HUES64 (cell line): ENCODE results near the gene EXOSC2.

ENCODE experiments used
- H3K27ac ChIP-seq: 2 replicates; pipeline ENCODE4 v1.7.0; 2013; ENCODE audit warnings: low read depth, low read length, inconsistent platforms
- H3K27me3 ChIP-seq: 2 replicates; pipeline ENCODE4 v1.6.1; 2013; ENCODE audit warnings: mild to moderate bottlenecking, low read length; ENCODE audit not compliant: insufficient read depth
- H3K36me3 ChIP-seq: 2 replicates; pipeline ENCODE4 v1.6.1; 2013; ENCODE audit warnings: mild to moderate bottlenecking, low read length; ENCODE audit not compliant: insufficient read depth
- H3K4me1 ChIP-seq: 2 replicates; pipeline ENCODE4 v1.6.1; 2013; ENCODE audit warnings: mild to moderate bottlenecking, low read length, moderate library complexity; ENCODE audit not compliant: insufficient read depth
- H3K4me3 ChIP-seq: 2 replicates; pipeline ENCODE4 v1.5.1; 2013; ENCODE audit warnings: mild to moderate bottlenecking, low read length, moderate library complexity
- H3K9ac ChIP-seq: 2 replicates; pipeline ENCODE4 v1.6.1; 2013; ENCODE audit warnings: mild to moderate bottlenecking, low read depth, low read length
- H3K9me3 ChIP-seq: 2 replicates; pipeline ENCODE4 v1.6.1; 2013; ENCODE audit warnings: low read depth, low read length; ENCODE audit not compliant: insufficient read depth
- WGBS: fragments of 150-250, 120-280 bp; methylation state at CpG from one replicate; pipeline ENCODE4 v1.1.7; 2013; ENCODE audit warnings: missing lambda C conversion rate; 5-methylcytosine and 5-hydroxymethylcytosine counted together

The EXOSC2 gene

GRCh38 chr9:130668659-130669058, 24.9 kb upstream of the EXOSC2 start:
- Histone ChIP-seq H3K4me1 (peaks cover 12% of the 10 kb centered on the region; the same call in 1 of the 2 replicates), H3K9me3 (no peaks in the 10 kb centered on the region), H3K4me3 (no peak overlapping the region), H3K9ac (no peak overlapping the region), H3K27ac (no peak overlapping the region), H3K27me3 (peaks cover 77% of the 10 kb centered on the region), H3K36me3 (no peaks in the 10 kb centered on the region)
- 81% methylated on average over 12 of the region's 12 CpGs for WGBS

GRCh38 chr9:130669965-130670364, 23.6 kb upstream of the EXOSC2 start:
- Histone ChIP-seq H3K9me3 (no peaks in the 10 kb centered on the region), H3K27me3 (peaks cover 64% of the 10 kb centered on the region), H3K4me3 (no peak overlapping the region), H3K36me3 (no peaks in the 10 kb centered on the region), H3K27ac (no peak overlapping the region), H3K9ac (no peak overlapping the region), H3K4me1 (peaks cover 12% of the 10 kb centered on the region; the same call in 1 of the 2 replicates)
- WGBS, result 86% methylated on average over 4 of the region's 4 CpGs

GRCh38 chr9:130670644-130671043, 22.9 kb upstream of the EXOSC2 start:
- Histone ChIP-seq H3K36me3 (no peaks in the 10 kb centered on the region), H3K4me3 (no peak overlapping the region), H3K9ac (no peak overlapping the region), H3K27me3 (peaks cover 57% of the 10 kb centered on the region), H3K4me1 (peaks cover 7% of the 10 kb centered on the region; the same call in 1 of the 2 replicates), H3K27ac (no peak overlapping the region), H3K9me3 (no peaks in the 10 kb centered on the region)
- 90% methylated on average over 6 of the region's 6 CpGs for WGBS

- Histone ChIP-seq H3K4me1 (no peaks in the 10 kb centered on the region), H3K9me3 (no peaks in the 10 kb centered on the region), H3K4me3 (no peak overlapping the region)
Measured at GRCh38 chr9:130672466-130672865, 21.1 kb upstream of the EXOSC2 start.

GRCh38 chr9:130672933-130673615, 20.5 kb upstream of the EXOSC2 start:
- H3K27ac ChIP-seq, result no peak overlapping the region
- H3K4me1 ChIP-seq, result no peaks in the 10 kb centered on the region
- 87% methylated on average over 12 of the region's 12 CpGs for WGBS

More at GRCh38 chr9:130672466-130672865, 21.1 kb upstream of the EXOSC2 start:
- Histone ChIP-seq H3K27ac (no peak overlapping the region), H3K27me3 (peaks cover 48% of the 10 kb centered on the region), H3K36me3 (no peaks in the 10 kb centered on the region), H3K9ac (no peak overlapping the region)
- 94% methylated on average over 8 of the region's 8 CpGs for WGBS

GRCh38 chr9:130675396-130675795, 18.2 kb upstream of the EXOSC2 start:
- H3K9ac ChIP-seq, result no peak overlapping the region
- no peak overlapping the region for H3K4me3 ChIP-seq
- H3K36me3 ChIP-seq, result no peaks in the 10 kb centered on the region
- no peak overlapping the region for H3K27ac ChIP-seq
- H3K27me3 ChIP-seq, result peaks cover 54% of the 10 kb centered on the region
- H3K9me3 ChIP-seq, result no peaks in the 10 kb centered on the region
- no peaks in the 10 kb centered on the region for H3K4me1 ChIP-seq
- WGBS, result 94% methylated on average over 13 of the region's 13 CpGs

More at GRCh38 chr9:130672933-130673615, 20.5 kb upstream of the EXOSC2 start:
- H3K4me3 ChIP-seq, result no peak overlapping the region
- no peaks in the 10 kb centered on the region for H3K36me3 ChIP-seq
- no peak overlapping the region for H3K9ac ChIP-seq
- no peaks in the 10 kb centered on the region for H3K9me3 ChIP-seq
- H3K27me3 ChIP-seq, result peaks cover 47% of the 10 kb centered on the region

- 88% methylated on average over 7 of the region's 7 CpGs for WGBS
- peaks cover 60% of the 10 kb centered on the region for H3K27me3 ChIP-seq
Measured at GRCh38 chr9:130677252-130677651, 16.3 kb upstream of the EXOSC2 start.

GRCh38 chr9:130680836-130681768, 12.5 kb upstream of the EXOSC2 start:
- no peak overlapping the region for H3K27ac ChIP-seq
- H3K27me3 ChIP-seq, result peaks cover 61% of the 10 kb centered on the region
- peak overlapping the region; percentile 69 for H3K4me3 ChIP-seq
- no peaks in the 10 kb centered on the region for H3K4me1 ChIP-seq
- no peaks in the 10 kb centered on the region for H3K36me3 ChIP-seq
- H3K9ac ChIP-seq, result no peak overlapping the region
- 3% methylated on average over 116 of the region's 116 CpGs for WGBS
- peaks cover 4% of the 10 kb centered on the region; the same call in 1 of the 2 replicates for H3K9me3 ChIP-seq

More at GRCh38 chr9:130677252-130677651, 16.3 kb upstream of the EXOSC2 start:
- no peaks in the 10 kb centered on the region for H3K36me3 ChIP-seq
- no peak overlapping the region for H3K9ac ChIP-seq
- no peak overlapping the region for H3K4me3 ChIP-seq
- H3K27ac ChIP-seq, result no peak overlapping the region
- H3K9me3 ChIP-seq, result no peaks in the 10 kb centered on the region
- no peaks in the 10 kb centered on the region for H3K4me1 ChIP-seq

GRCh38 chr9:130681769-130682420, 11.7 kb upstream of the EXOSC2 start:
- H3K27ac ChIP-seq, result no peak overlapping the region
- H3K9ac ChIP-seq, result no peak overlapping the region
- no peaks in the 10 kb centered on the region for H3K4me1 ChIP-seq
- peaks cover 57% of the 10 kb centered on the region for H3K27me3 ChIP-seq
- peak overlapping the region; percentile 69 for H3K4me3 ChIP-seq
- peaks cover 4% of the 10 kb centered on the region; the same call in 1 of the 2 replicates for H3K9me3 ChIP-seq
- no peaks in the 10 kb centered on the region for H3K36me3 ChIP-seq
- WGBS, result 2% methylated on average over 45 of the region's 45 CpGs

- peaks cover 4% of the 10 kb centered on the region; the same call in 1 of the 2 replicates for H3K9me3 ChIP-seq
- no peaks in the 10 kb centered on the region for H3K36me3 ChIP-seq
- H3K4me1 ChIP-seq, result no peaks in the 10 kb centered on the region
- peak overlapping the region; percentile 69 for H3K4me3 ChIP-seq
- WGBS, result 7% methylated on average over 19 of the region's 22 CpGs
- H3K9ac ChIP-seq, result no peak overlapping the region
- H3K27ac ChIP-seq, result no peak overlapping the region
- peaks cover 51% of the 10 kb centered on the region for H3K27me3 ChIP-seq
Measured at GRCh38 chr9:130682421-130683121, 11.0 kb upstream of the EXOSC2 start.
